HG02943 (cell line): ENCODE results near the gene GAS7.
"Not testable (repeated sequence)": the region's sequence is repeated elsewhere in the genome, so short reads cannot be mapped to it uniquely, and the experiment has no call there.

Experiments used
- ATAC-seq: cut with Tn5 transposase; IDR thresholded peaks from one replicate; pipeline ENCODE4 v1.9.1; 2021; ENCODE audit warnings: mild to moderate bottlenecking, low read depth, moderate library complexity; ENCODE audit not compliant: unreplicated experiment

GAS7 gene

DNA sequence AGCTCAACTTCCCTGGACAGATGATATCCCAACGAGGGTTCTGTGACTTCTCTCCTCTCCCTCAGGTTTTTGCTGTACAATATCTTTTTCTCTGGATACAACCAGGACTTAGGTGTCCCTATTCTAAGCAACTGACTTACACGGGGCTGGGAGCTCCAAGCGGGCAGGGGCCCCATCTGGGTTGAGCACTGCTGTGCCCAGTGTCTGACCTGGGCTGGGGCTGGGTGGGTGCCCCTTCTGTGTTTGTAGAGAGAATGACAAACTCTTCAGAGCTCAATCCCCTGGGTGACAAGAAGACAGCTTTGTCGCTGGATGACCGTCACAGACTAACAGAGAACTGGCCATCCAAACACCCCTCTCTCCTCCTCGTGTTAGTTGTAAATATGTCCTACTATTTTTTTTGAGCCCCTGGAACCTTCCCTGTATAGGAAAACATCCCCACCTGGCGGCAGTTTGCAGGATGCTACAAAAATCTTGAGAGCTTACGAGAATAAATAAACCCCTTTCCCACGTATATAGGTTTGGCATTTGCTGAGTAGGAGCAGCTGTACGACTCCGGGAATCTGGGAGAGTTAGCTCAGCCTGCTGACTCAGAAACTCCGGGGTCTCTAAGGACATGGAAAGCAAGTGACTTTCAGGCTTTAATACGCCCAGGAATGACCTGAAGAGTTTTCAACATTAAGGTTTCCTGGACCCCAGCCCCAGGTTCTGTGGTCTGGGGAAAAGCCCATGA, 269.6 kb downstream of the GAS7 start:
- ATAC-seq, result no peak

DNA sequence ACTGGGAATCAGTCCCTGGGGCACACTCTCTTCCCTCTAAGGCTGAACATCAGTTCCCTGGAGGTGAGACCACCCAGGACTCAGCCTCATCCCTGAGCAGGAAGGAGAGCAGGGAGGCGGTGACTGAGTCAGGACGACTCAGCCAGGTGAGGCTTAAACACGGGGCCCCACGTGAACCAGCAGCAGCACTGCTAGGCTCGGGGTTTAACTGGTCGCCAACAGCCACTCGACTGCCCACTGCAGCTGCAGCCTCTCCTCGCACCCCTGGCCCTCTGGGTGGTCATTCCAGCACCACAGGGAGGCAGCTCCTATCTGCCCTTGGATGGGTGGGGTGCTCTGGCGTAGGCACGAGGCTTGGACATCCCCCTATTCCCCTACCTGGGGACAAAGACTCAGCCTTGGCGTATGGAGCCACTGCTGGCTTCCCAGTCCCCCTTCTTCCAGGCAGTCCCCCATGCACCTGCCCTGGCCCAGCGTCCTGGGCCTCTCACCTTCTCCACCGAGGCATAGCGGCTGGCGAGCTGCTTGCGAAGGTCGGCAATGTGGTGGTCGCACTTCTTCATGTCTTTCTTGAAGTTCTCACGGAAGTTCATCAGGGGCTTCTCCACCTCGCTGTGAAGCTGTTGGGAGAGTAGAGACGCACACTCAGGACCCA, 272.1 kb downstream of the GAS7 start:
- ATAC-seq, result no peak

DNA sequence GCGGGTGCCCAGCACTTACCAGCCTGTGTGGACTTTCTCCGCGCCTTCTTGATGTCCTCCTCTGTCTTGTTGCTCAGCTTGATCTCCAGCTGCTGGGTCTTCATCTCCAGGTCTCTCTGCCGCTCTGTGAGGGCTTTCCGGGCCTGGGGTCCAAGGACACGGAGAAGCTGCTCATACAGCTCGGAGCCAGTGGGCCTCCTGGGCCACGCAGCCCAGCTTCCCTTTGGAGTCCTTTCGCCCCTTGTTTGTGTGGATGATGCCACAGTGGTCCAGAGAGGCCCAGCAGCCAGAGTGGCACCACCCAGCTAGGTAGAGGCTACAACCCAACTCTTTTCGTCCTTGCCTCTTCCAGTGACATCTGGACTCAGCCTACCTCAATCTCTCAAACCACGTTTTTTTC, 272.9 kb downstream of the GAS7 start:
- ATAC-seq, result no peak

DNA sequence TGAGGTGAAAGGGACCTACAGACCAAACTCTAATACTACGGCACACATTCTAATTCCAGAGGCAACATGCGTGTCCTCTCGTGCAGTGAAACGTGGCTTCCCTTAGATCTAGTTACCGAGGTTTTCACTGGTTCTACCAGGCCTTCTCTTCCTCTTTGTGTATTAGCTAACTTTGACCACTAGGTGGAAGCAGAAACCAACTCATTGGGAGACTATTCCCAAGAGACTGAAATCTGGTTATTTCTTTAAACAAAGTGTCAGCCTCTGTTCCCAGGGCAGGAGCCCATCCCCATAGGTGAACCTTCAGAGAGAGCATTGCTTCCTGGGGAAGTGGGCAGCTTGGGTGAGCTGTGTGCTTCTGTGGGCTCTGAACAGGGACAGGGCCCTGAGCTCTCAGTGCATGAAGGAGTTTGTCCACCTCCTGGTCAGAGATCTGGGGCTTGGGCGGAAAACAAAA, 273.6 kb downstream of the GAS7 start:
- no peak for ATAC-seq

DNA sequence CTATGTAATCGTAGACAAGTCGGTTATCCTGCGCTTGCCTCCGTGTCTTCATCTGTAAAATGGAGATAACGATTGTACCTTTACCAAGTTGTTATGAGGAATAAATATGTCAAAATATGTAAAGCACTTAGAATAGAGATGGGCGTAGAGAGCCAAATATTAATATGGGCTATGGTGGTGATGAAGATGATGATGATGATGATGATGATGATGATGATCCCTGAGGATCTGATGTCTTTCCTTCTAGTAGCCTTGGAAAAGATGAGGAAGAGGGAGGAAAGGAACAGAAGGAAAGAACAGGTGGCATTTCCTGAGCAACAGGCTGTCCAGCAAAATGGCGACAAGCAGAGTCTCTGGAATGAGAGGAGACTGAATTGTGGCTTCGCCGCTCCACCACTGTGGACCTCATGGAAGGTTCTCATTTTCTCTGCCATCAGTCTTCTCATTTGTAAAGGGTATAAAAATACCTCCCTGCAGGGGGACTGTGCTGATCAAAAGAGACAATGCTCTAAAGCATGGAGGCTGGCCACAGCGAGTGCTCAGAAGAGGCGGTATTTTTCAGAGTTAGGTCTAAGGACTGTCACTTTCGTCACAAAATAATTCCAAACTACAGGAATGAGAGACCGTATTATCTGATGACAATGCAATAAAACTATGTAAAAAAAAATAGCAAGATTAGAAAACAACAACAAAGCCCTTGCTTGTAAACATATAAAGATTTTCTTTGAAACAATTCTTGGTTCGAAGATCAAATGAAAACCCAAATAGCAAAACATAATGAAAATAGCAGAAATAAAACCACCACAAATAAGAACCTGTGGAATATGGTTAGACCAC, 276.2 kb downstream of the GAS7 start:
- ATAC-seq, result no peak

DNA sequence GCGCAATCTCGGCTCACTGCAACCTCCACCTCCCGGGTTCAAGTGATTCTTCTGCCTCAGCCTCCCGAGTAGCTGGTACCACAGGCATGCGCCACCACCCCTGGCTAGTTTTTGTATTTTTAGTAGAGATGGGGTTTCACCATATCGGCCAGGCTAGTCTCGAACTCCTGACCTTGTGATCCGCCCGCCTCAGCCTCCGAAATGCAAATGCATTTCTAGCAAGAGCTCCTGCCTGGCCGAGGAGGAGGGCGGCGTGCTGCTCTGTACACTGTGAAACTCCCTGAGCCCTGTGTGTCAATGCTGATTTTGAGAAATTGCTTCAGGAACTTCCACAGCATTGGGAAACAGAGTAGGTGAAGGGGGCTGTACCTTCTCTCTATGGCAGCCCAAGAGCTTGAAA, 277.2 kb downstream of the GAS7 start:
- not testable (repeated sequence) for ATAC-seq

DNA sequence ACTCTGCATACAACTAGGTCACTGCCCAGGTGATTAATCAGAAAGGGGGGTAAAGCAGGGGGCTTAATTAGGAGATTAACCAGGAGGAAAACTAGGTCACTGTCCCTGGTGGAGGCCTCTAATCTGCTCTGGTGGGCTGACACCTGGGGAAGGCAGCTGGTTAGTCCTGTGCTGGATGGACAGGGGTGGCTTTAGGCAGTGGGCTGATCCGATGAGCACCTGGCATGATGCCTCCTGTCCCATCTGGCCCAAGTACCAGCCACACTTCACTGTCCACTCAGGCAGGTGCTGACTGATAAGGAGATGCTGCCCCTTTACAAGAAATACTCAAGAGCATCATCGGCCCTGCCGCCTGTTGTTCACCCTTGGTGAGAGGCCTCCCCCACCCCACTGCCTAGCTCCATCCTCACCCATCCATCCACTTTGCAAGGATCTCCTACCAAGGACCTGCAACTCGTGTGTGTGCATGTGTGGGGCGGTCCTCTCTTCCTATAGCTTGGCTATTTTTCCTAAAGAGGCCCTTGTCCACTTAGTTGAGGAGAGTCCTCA, 279.5 kb downstream of the GAS7 start:
- ATAC-seq, result no peak

DNA sequence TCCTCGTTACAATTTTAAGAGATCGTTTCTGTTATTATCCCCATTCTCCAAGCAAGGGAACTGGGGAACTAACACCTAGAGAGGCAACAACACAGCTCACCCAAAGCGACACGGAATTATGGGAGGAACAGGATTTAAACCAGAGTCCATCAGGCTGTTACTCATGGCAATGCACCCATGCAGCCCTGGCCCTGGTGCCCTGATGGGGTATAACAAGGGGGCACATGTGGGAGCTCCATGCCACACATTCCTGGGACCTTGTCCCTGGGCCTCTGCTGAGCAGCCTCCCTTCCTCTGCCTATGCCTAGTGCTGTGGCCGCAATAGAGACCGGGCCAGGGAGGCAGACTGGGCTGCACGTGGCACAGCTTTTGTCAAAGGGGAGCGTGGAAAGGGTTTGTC, 280.1 kb downstream of the GAS7 start:
- ATAC-seq, result no peak

DNA sequence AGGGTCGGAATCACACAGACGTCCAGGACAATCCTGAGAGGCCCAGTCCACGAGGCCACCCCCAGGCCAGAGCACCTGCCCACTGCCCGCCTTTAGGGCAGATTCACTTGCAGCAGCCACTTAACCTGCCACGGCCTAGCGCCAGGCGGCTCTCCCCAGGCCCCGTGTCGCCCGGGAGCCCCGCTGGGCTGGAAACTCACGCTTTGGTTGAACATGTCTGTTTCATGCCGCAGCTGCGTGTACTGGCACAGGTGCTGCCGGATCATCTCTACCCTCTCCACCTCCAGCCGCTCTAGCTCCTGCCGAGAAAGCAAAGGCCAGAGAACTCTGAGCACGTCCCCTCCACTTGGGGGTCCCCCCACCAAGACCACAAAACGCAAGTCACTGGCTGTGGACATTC, 280.6 kb downstream of the GAS7 start:
- ATAC-seq, result no peak

DNA sequence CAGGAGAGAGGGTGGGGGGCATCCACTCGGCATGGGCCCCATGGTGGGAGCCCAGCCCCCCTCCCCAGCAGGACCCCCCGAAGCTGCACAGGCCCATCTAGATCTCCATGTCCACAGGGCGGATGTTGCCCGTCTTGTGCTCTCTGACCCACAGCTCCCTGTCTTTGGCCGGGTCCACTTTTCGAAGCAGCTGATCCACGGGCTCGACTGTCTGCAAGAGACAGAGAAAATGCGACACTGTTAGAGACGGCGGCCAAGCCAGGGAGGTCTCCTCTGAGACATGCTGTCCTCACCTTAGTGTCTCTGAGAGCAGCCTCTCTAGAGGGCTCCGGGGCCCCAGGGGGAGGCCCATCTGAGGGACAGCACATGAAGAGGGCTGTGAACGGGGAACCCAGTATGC, 281.3 kb downstream of the GAS7 start:
- no peak for ATAC-seq

DNA sequence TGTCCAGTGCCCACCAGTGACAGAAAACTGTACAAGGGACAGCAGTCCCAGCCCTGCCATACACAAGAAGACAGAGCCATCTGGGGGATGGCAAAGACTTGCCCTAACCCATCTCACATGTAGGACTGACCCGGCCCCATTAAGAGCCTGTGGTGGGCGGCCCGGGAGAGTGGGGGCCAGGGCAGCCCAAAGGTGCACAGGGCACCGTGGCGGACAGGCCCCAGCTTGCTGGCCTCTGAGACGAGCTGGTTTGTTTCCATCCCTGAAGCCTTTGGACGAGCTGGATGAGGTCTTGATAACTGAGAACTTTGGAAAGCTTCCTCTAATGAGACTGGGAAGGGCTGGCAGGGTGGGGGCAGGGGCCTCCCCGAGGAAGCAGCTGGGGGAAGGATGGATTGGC, 282.3 kb downstream of the GAS7 start:
- no peak for ATAC-seq

DNA sequence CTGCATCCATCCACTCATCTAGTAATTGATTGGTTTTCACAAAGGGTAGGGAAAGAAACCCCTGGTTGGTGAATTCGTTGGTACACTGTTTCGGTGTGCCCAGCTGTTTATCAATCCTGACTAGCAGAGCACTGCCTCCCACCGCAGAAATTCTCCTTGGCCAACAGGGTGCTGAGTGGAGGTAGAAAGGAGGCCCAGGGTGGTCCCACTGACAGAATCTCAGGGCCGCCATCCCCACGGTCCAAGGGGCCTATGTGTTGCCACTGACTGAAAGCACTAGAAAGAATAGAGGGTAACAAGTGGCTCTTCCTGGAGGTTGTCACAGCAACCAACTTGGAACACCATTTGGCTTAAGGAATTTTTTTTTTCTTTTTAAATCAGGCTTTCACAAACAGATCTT, 284.9 kb downstream of the GAS7 start:
- no peak for ATAC-seq

DNA sequence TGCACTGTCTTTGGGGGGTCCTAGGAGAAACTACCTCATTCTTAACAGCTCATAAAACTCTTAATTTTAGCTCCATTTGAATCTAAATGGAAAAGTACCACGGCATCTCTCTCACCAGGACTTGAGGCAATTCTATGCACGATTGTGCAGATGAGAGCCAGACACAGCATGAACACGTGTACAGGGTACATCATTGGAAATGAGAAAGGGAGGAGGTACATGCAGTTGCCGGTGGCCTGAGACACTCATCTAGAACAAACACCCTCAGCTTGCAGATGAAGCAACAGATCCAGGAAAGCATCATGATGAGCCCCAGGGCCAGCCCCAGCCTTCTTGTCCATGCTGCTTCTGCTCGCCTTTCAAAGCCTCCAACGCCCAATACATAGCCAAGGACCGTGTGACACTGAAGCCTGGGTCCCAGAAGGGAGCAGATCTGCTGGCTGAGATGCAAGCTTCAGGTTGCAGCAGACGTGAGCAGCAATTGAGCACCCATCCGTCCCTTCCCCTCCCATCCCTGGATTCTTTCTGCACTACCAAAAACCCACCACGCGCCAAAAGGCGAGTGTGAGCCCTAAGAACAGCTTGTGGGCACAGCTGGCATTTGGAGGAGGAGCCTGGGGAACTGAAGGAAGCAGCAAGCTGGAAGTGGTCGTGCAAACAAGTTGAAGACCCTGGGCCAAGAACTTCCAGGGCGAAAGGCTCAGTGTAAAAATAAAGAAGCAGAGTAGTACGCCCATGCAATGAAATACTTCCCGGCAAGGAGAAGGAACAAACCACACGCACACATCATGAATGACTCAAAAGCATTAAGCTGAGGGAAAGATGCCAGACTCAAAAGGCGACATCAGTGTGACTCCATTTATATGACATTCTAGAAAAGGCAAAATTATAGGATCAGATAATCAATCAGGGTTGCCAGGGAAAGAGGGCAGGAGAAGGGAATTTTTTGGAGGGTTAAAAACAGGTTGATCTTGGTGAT, 286.0 kb downstream of the GAS7 start:
- ATAC-seq, result no peak

DNA sequence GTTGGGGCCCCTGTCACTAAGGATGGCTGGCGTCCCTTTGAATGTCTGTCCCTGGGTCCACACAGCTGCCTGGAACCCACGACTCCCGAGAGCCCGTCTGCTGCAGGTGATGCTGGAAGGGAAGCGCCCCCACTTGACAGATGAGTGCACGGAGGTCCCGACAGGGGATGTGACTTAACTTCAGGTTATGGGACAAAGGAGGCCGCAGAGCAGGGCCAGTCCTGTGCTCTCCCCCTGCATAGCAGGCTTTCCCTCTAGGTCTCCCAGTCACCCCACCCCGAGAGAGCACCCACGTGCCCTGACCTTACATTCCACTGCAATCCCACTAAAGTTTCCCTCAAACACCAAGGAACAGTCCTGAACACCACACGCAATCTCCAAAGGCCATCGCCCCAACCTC, 287.3 kb downstream of the GAS7 start:
- no peak for ATAC-seq

DNA sequence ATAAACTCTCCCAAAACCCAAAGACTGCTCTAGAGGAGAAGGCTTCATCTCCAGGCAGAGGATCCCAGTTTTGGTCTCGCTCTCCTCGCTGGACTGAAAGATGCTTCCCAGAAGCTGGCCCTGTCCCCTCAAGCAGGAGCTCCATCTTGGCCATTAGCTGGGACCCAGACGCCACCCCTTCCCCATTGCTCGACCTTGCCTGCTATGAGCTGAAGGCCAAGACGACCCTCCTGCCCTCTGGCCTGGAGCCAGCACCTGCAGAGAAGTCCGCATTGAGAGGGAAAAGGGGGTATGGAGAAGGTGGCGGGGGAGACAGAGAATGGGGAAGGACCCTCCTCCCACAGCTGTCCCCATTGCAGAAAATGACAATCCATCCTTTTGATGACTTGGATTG, 289.8 kb downstream of the GAS7 start:
- no peak for ATAC-seq

DNA sequence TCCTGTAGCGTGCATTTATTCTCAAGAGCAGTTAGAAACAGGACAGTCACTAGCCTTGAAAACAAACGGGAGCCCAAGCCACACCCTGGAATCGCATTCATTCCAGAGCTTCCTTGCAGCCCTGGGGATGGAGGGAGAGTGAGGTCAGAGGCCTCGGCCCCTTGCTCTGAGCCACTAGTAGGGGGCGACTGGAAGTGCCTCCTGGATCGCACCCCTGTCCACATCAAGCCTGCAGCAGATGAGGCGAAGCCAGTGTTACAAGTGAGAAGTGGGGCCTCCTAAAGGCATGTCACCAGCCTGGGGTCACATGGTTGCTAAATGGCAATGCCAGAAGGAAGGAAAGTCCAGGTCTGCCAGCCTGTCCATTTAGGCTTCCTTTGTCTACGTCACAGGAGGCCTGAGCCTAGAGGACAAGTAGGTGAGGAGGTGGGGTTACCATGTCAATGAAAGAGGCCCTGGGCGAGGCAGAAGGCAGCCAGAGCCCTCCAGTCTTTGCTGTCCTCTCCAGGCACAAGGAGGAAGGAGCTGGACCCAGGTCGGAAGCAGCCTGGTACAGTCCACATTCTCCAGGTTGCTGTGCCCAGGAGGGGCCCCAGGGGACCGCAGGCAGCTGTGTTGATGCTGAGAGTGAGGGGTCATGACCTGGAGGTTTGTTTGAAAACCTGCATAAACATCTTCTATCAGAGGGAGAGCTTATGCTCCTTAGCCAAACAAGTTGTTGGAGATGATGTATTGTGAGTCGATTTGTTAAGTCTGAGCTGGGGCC, 290.3 kb downstream of the GAS7 start:
- no peak for ATAC-seq

DNA sequence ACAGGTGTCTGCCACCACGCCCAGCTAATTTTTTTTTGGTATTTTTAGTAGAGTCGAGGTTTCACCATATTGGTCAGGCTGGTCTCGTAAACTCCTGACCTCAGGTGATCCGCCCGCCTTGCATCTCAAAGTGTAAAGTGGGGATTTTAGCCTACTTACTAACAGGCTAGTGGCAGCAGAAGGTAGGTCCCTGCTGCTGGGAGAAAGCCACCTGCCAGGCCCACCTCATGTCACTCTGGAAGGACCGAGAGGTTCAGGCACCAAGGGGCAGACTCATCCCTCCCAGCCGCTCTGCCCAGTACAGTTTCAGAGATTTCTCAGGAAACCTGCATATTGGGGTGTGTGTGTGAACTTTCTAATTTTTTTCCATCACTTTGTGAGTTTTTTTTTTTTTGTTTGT, 291.3 kb downstream of the GAS7 start:
- ATAC-seq, result no peak

DNA sequence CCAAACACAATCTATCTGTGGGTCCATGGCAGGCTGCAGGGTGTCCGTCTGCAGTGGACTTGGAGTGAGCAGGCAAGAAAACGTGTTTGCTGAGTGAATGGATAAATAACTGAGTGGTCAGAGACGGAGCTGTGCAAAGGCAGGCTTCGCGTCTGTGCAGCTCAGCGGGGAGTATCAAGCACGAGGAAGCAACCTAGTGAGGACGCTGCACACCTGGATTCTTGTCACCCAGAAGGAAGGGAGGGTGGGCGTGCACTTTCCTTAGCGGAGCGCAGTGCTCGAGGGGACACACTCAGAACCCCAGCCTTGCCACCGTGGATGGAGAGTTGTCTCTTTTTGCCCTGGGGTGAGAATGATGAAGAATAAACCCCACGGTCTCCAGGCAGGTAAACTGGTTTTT, 291.8 kb downstream of the GAS7 start:
- ATAC-seq, result no peak

DNA sequence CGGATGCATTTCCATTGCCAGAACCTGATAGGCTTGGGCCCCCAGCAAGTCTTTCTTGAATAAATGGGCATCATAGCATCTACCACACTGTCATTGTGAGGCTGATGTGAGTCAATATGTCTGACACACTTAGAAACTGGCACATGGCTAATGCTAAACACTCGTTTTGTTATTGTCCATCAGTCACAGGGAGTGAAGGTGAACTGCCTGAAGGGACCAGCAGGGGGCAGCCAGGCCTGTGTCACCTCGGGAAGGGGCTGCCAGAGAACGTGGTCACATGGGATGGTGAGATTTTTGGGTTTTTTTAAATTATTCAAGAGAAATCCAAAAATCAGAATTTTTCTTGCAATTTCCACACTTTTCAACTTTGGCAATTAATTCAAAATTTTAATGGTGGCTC, 292.5 kb downstream of the GAS7 start:
- no peak for ATAC-seq
